Liver (tissue), 3 donors: Measurements from ENCODE around the gene CECR2.

Source experiments
- EGR1 ChIP-seq, 2 donors: IDR thresholded peaks; 2 replicates each; pipeline ENCODE4 v1.6.1; 2016 to 2018; ENCODE audit warnings: antibody characterized with exemption in 2 of 2, low read depth in 2 of 2
- GABPA ChIP-seq, 2 donors: IDR thresholded peaks in 1 of 2; conservative IDR thresholded peaks in 1 of 2; 2 replicates each; pipeline ENCODE4 v1.6.1; 2016; ENCODE audit warnings: antibody characterized with exemption in 2 of 2, mild to moderate bottlenecking in 1 of 2, moderate library complexity in 1 of 2
- HNF4A ChIP-seq, 2 donors: conservative IDR thresholded peaks; 2 replicates each; pipeline ENCODE4 v1.6.1; 2016; ENCODE audit warnings: antibody characterized with exemption in 2 of 2, mild to moderate bottlenecking in 2 of 2
- JUND ChIP-seq, 2 donors: IDR thresholded peaks; 2 replicates each; pipeline ENCODE4 v1.6.1; 2016; ENCODE audit warnings: antibody characterized with exemption in 2 of 2
- MAX ChIP-seq: IDR thresholded peaks from 2 replicates; pipeline ENCODE4 v1.6.1; 2016; ENCODE audit warnings: antibody characterized with exemption
- RXRA ChIP-seq, 2 donors: IDR thresholded peaks; 2 replicates each; pipeline ENCODE4 v1.6.1; 2017 to 2018; ENCODE audit warnings: antibody characterized with exemption in 2 of 2, mild to moderate bottlenecking in 1 of 2
- SP1 ChIP-seq: IDR thresholded peaks from 2 replicates; pipeline ENCODE4 v1.6.1; 2018; ENCODE audit warnings: antibody characterized with exemption, mild to moderate bottlenecking
- TAF1 ChIP-seq: conservative IDR thresholded peaks from 2 replicates; pipeline ENCODE4 v1.6.1; 2016; ENCODE audit warnings: antibody characterized with exemption, mild to moderate bottlenecking
- YY1 ChIP-seq: IDR thresholded peaks from 2 replicates; pipeline ENCODE4 v1.6.1; 2016; ENCODE audit warnings: antibody characterized with exemption, mild to moderate bottlenecking
- TF ChIP-seq, protein P1 (sequence below): fragments of 150-350 bp; IDR thresholded peaks from 2 replicates; pipeline ENCODE4 v1.5.1; 2017; ENCODE audit warnings: improper control_type of control experiment, low read depth, low read length; ENCODE audit not compliant: missing input control
- TF ChIP-seq, protein P2 (sequence below): IDR thresholded peaks from 2 replicates; pipeline ENCODE4 v1.6.1; 2016; ENCODE audit warnings: antibody characterized with exemption
- TF ChIP-seq, protein P3 (sequence below): IDR thresholded peaks from 2 replicates; pipeline ENCODE4 v1.6.1; 2016; ENCODE audit warnings: antibody characterized with exemption, mild to moderate bottlenecking
- TF ChIP-seq, protein P4 (sequence below): IDR thresholded peaks from 2 replicates; pipeline ENCODE4 v1.6.1; 2016; ENCODE audit warnings: antibody characterized with exemption
- donor health status: healthy.
- donor health status: healthy.

DNA sequence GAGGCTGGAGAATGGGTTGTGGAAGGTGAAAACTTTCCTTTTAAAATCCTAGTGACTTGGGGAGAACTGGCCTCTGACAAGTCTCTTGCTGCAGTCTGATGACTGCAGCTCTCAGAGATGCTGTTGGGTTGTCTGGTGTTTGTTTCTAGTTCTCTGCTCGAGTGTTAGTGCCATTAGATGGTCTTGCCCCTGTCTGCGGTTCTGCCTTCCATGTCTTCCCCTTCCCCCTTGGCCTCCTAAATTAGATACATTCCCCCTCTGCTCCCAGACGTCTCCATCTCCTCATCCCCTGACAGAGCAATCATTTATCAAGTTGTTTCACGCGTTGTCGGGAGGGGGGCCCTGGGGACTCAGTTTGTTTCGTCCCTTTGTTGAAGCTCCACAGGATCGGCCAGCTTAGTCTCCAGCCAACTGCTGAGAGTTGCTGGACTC, 67.7 kb downstream of the CECR2 start:
- TF ChIP-seq, protein P1, sequence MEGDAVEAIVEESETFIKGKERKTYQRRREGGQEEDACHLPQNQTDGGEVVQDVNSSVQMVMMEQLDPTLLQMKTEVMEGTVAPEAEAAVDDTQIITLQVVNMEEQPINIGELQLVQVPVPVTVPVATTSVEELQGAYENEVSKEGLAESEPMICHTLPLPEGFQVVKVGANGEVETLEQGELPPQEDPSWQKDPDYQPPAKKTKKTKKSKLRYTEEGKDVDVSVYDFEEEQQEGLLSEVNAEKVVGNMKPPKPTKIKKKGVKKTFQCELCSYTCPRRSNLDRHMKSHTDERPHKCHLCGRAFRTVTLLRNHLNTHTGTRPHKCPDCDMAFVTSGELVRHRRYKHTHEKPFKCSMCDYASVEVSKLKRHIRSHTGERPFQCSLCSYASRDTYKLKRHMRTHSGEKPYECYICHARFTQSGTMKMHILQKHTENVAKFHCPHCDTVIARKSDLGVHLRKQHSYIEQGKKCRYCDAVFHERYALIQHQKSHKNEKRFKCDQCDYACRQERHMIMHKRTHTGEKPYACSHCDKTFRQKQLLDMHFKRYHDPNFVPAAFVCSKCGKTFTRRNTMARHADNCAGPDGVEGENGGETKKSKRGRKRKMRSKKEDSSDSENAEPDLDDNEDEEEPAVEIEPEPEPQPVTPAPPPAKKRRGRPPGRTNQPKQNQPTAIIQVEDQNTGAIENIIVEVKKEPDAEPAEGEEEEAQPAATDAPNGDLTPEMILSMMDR, result no peak
- TF ChIP-seq RXRA (IDR thresholded peaks at IDR 0.05) (no peak), TAF1 (no peak), GABPA (IDR thresholded peaks at IDR 0.05 in 1 of 2, conservative IDR thresholded peaks at IDR 0.05 in 1 of 2) (no peak), HNF4A (conservative IDR thresholded peaks at IDR 0.05) (no peak), MAX (no peak), EGR1 (IDR thresholded peaks at IDR 0.05; ENCODE audit: low read depth in 2 of 2) (no peak), YY1 (no peak), JUND (IDR thresholded peaks at IDR 0.05) (no peak), SP1 (no peak)
- TF ChIP-seq, protein P2, sequence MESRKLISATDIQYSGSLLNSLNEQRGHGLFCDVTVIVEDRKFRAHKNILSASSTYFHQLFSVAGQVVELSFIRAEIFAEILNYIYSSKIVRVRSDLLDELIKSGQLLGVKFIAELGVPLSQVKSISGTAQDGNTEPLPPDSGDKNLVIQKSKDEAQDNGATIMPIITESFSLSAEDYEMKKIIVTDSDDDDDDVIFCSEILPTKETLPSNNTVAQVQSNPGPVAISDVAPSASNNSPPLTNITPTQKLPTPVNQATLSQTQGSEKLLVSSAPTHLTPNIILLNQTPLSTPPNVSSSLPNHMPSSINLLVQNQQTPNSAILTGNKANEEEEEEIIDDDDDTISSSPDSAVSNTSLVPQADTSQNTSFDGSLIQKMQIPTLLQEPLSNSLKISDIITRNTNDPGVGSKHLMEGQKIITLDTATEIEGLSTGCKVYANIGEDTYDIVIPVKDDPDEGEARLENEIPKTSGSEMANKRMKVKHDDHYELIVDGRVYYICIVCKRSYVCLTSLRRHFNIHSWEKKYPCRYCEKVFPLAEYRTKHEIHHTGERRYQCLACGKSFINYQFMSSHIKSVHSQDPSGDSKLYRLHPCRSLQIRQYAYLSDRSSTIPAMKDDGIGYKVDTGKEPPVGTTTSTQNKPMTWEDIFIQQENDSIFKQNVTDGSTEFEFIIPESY, result no peak
- TF ChIP-seq, protein P3, sequence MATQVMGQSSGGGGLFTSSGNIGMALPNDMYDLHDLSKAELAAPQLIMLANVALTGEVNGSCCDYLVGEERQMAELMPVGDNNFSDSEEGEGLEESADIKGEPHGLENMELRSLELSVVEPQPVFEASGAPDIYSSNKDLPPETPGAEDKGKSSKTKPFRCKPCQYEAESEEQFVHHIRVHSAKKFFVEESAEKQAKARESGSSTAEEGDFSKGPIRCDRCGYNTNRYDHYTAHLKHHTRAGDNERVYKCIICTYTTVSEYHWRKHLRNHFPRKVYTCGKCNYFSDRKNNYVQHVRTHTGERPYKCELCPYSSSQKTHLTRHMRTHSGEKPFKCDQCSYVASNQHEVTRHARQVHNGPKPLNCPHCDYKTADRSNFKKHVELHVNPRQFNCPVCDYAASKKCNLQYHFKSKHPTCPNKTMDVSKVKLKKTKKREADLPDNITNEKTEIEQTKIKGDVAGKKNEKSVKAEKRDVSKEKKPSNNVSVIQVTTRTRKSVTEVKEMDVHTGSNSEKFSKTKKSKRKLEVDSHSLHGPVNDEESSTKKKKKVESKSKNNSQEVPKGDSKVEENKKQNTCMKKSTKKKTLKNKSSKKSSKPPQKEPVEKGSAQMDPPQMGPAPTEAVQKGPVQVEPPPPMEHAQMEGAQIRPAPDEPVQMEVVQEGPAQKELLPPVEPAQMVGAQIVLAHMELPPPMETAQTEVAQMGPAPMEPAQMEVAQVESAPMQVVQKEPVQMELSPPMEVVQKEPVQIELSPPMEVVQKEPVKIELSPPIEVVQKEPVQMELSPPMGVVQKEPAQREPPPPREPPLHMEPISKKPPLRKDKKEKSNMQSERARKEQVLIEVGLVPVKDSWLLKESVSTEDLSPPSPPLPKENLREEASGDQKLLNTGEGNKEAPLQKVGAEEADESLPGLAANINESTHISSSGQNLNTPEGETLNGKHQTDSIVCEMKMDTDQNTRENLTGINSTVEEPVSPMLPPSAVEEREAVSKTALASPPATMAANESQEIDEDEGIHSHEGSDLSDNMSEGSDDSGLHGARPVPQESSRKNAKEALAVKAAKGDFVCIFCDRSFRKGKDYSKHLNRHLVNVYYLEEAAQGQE, result no peak
- TF ChIP-seq, protein P4, sequence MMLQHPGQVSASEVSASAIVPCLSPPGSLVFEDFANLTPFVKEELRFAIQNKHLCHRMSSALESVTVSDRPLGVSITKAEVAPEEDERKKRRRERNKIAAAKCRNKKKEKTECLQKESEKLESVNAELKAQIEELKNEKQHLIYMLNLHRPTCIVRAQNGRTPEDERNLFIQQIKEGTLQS, result no peak
